ENCODE data around the gene ZNF439. TPM values are rescaled to one million over a fixed set of nuclear protein-coding genes. Genes with fewer than 3 reads are reported as not detected.
A peak's percentile ranks its signal among the peaks of the same experiment; 100 is the strongest.
"Not testable (repeated sequence)": the region's sequence is repeated elsewhere in the genome, so short reads cannot be mapped to it uniquely, and the experiment has no call there.

Gene ZNF439
- total RNA-seq, 1 experiment from 2014 or later: 0.83 TPM

DNA sequence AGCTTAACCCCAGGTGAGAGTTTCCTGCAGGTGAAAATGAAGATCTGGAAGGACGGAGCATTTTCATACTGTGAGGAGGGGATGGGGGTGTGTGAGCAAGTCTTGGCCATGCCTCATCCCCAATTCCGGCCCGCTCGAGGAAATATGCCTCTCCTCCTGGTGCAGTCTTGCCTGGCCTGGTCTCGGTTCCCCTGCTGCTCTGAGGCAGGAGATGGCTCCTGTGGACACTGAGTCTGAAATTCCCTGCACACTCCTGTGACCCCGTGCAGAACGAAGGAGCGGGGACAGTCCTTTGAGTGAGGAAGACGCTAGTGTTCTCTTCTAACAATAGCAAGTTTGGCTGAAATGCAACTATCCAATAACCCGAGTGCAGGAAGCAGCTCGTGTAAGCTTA lies 329 bp upstream of the ZNF439 start:
- DNase-seq: no peak
- intact Hi-C loops (cut with micrococcal nuclease; ENCODE audit: unreplicated experiment): no loop called here
- Histone ChIP-seq H4K20me1 (ENCODE audit: insufficient read depth) (no peaks in the 10 kb centered on the region), H3K9me2 (ENCODE audit: insufficient read depth) (no peaks in the 10 kb centered on the region), H3K4me1 (replicated peaks; ENCODE audit: insufficient read depth) (no peaks in the 10 kb centered on the region), H3K4me2 (no peak overlapping the region), H3F3A (ENCODE audit: insufficient read depth, low read depth) (no peaks in the 10 kb centered on the region), H3K4me3 (no peak overlapping the region), H3K27me3 (ENCODE audit: insufficient read depth, low read depth) (peaks cover 14% of the 10 kb centered on the region; the same call in 1 of the 2 replicates), H3K9me3 (ENCODE audit: insufficient read depth, low read depth) (no peaks in the 10 kb centered on the region), H3K36me3 (ENCODE audit: low read depth) (no peaks in the 10 kb centered on the region), H3K79me2 (ENCODE audit: low read depth) (no peaks in the 10 kb centered on the region), H3K27ac (no peak overlapping the region), H2AFZ (no peak overlapping the region)
- ChIA-PET POLR2A (ENCODE audit: unreplicated experiment) (no interaction called here), CTCF (no interaction called here)
- no peak for TF ChIP-seq CTCF (conservative IDR thresholded peaks at IDR 0.05)
- TF ChIP-seq EZH2 (IDR thresholded peaks at IDR 0.05; ENCODE audit: low read depth): no peak
- BruUV-seq (replicated peaks): no TSS peak

GRCh38 chr19:11850289-11850688 lies 1.8 kb downstream of the ZNF439 start:
- CTCF ChIA-PET; H3K4me2 ChIP-seq; H3F3A ChIP-seq (ENCODE audit: insufficient read depth, low read depth); H3K36me3 ChIP-seq (ENCODE audit: low read depth); POLR2A ChIA-PET (ENCODE audit: unreplicated experiment); H3K4me3 ChIP-seq; H3K9me2 ChIP-seq (ENCODE audit: insufficient read depth); H3K4me1 ChIP-seq (replicated peaks; ENCODE audit: insufficient read depth); H3K27ac ChIP-seq; H3K9me3 ChIP-seq (ENCODE audit: insufficient read depth, low read depth); H2AFZ ChIP-seq; BruUV-seq (replicated peaks); intact Hi-C loops (cut with micrococcal nuclease; ENCODE audit: unreplicated experiment); H4K20me1 ChIP-seq (ENCODE audit: insufficient read depth); DNase-seq; H3K79me2 ChIP-seq (ENCODE audit: low read depth): not testable (repeated sequence)
- H3K27me3 ChIP-seq (ENCODE audit: insufficient read depth, low read depth): peaks cover 14% of the 10 kb centered on the region; the same call in 1 of the 2 replicates

- Histone ChIP-seq H3K36me3 (ENCODE audit: low read depth) (no peaks in the 10 kb centered on the region), H3K4me3 (no peak overlapping the region), H3F3A (ENCODE audit: insufficient read depth, low read depth) (no peaks in the 10 kb centered on the region), H3K27ac (no peak overlapping the region), H3K9me3 (ENCODE audit: insufficient read depth, low read depth) (no peaks in the 10 kb centered on the region), H3K9me2 (ENCODE audit: insufficient read depth) (no peaks in the 10 kb centered on the region), H2AFZ (no peak overlapping the region), H3K27me3 (ENCODE audit: insufficient read depth, low read depth) (peaks cover 29% of the 10 kb centered on the region), H4K20me1 (ENCODE audit: insufficient read depth) (no peaks in the 10 kb centered on the region), H3K4me1 (replicated peaks; ENCODE audit: insufficient read depth) (no peaks in the 10 kb centered on the region), H3K4me2 (no peak overlapping the region), H3K79me2 (ENCODE audit: low read depth) (no peaks in the 10 kb centered on the region)
- POLR2A ChIA-PET (ENCODE audit: unreplicated experiment): no interaction called here
- BruUV-seq (replicated peaks): no TSS peak
- TF ChIP-seq EZH2 (IDR thresholded peaks at IDR 0.05; ENCODE audit: low read depth): no peak
- TF ChIP-seq CTCF (conservative IDR thresholded peaks at IDR 0.05): no peak
- intact Hi-C loops (cut with micrococcal nuclease; ENCODE audit: unreplicated experiment): no loop called here
- no peak for DNase-seq
- CTCF ChIA-PET: no interaction called here
Observed at GRCh38 chr19:11853358-11853757, 4.8 kb downstream of the ZNF439 start.

- no peaks in the 10 kb centered on the region for H3K4me1 ChIP-seq (replicated peaks; ENCODE audit: insufficient read depth)
- no peaks in the 10 kb centered on the region for H3F3A ChIP-seq (ENCODE audit: insufficient read depth, low read depth)
- TF ChIP-seq EZH2 (IDR thresholded peaks at IDR 0.05; ENCODE audit: low read depth) (no peak), CTCF (conservative IDR thresholded peaks at IDR 0.05) (no peak)
- BruUV-seq (replicated peaks): no TSS peak
- peaks cover 55% of the 10 kb centered on the region for H3K27me3 ChIP-seq (ENCODE audit: insufficient read depth, low read depth)
- H3K4me3 ChIP-seq: no peak overlapping the region
- H2AFZ ChIP-seq: no peak overlapping the region
- no peaks in the 10 kb centered on the region for H4K20me1 ChIP-seq (ENCODE audit: insufficient read depth)
- peak in 1 of 2 experiments; percentile 55 for DNase-seq
- H3K79me2 ChIP-seq (ENCODE audit: low read depth): no peaks in the 10 kb centered on the region
- H3K9me3 ChIP-seq (ENCODE audit: insufficient read depth, low read depth): no peaks in the 10 kb centered on the region
- H3K9me2 ChIP-seq (ENCODE audit: insufficient read depth): no peaks in the 10 kb centered on the region
- intact Hi-C loops (cut with micrococcal nuclease; ENCODE audit: unreplicated experiment): loop anchor here (5.0 kb wide), 1 partner anchor 59 kb away; the partner anchor contains the start of gene ZNF491
- no peaks in the 10 kb centered on the region for H3K36me3 ChIP-seq (ENCODE audit: low read depth)
- POLR2A ChIA-PET (ENCODE audit: unreplicated experiment): no interaction called here
- CTCF ChIA-PET: interaction anchor here (1.6 kb wide), 1 partner anchor 59 kb away, joined by 6 read pairs; the partner anchor contains the start of gene ZNF491
- H3K27ac ChIP-seq: no peak overlapping the region
- no peak overlapping the region for H3K4me2 ChIP-seq
Observed at GRCh38 chr19:11856596-11857250, 8.2 kb downstream of the ZNF439 start.

All from PC-9 (cell line).